H1 (cell line): ENCODE data around the gene ZYX. TPM values are rescaled to one million over a fixed set of nuclear protein-coding genes. Genes with fewer than 3 reads are reported as not detected.

ENCODE experiments used
- CTCF ChIA-PET: fragments of 300-600 bp; sonication (Branson Sonifier 250); formaldehyde crosslinking; loops from one replicate; lab custom pipeline; 2021; ENCODE audit not compliant: partially characterized antibody; lab: Charles Lee
- POLR2A ChIA-PET: fragments of 300-600 bp; sonication (Branson Sonifier 250); formaldehyde crosslinking; loops from one replicate; lab custom pipeline; 2021; ENCODE audit warnings: inconsistent platforms; ENCODE audit not compliant: partially characterized antibody; lab: Charles Lee
- DNase-seq, 2 experiments: peaks; one replicate each; pipeline versions ENCODE4 v3.0.0 to v3.0.0-alpha.2; 2010 to 2022; ENCODE audit warnings: low spot score in 2 of 2, low read depth in 1 of 2, mixed read lengths in 1 of 2
- FAIRE-seq: peaks from 2 replicates; lab custom pipeline; 2011; peaks lifted over from hg19 to GRCh38; lab: Jason Lieb, UNC
- H2AFZ ChIP-seq: 2 replicates; pipeline ENCODE4 v1.8.1; 2012; ENCODE audit warnings: low read length, inconsistent platforms
- H2AK5ac ChIP-seq: 2 replicates; pipeline ENCODE4 v1.6.1; 2013; ENCODE audit warnings: low read depth, low read length
- H2BK120ac ChIP-seq: replicated peaks from 2 replicates; pipeline ENCODE3; 2013; ENCODE audit warnings: low read depth, low read length, inconsistent platforms
- H2BK12ac ChIP-seq: 2 replicates; pipeline ENCODE4 v1.6.1; 2013; ENCODE audit warnings: low read depth, low read length
- H2BK15ac ChIP-seq: 2 replicates; pipeline ENCODE4 v1.6.1; 2013; ENCODE audit warnings: low read length
- H2BK20ac ChIP-seq: 2 replicates; pipeline ENCODE4 v1.6.1; 2013; ENCODE audit warnings: low read length
- H2BK5ac ChIP-seq: 2 replicates; pipeline ENCODE4 v1.6.1; 2013; ENCODE audit warnings: low read depth, low read length
- H3K14ac ChIP-seq: 2 replicates; pipeline ENCODE4 v1.6.1; 2013; ENCODE audit warnings: inconsistent platforms; ENCODE audit not compliant: insufficient read length
- H3K18ac ChIP-seq: 2 replicates; pipeline ENCODE4 v1.6.1; 2013; ENCODE audit warnings: low read length; ENCODE audit errors: extremely low read depth
- H3K23ac ChIP-seq: 2 replicates; pipeline ENCODE4 v1.6.1; 2013; ENCODE audit warnings: inconsistent platforms; ENCODE audit not compliant: insufficient read length
- H3K23me2 ChIP-seq: 2 replicates; pipeline ENCODE4 v1.6.1; 2013; ENCODE audit warnings: low read depth, low read length
- H3K27ac ChIP-seq: 2 replicates; pipeline ENCODE4 v1.6.1; 2011; ENCODE audit warnings: low read depth, low read length, inconsistent platforms
- H3K27me3 ChIP-seq, 4 experiments: replicated peaks in 1 of 4; 1 replicate in 1 of 4; 2 replicates in 3 of 4; pipeline versions ENCODE4 v1.6.1 to v1.8.1; 2011 to 2013; ENCODE audit warnings: low read length in 3 of 4, mild to moderate bottlenecking in 3 of 4, inconsistent platforms in 2 of 4, mixed read lengths in 2 of 4, moderate library complexity in 1 of 4; ENCODE audit not compliant: control insufficient read depth in 3 of 4, insufficient read depth in 3 of 4; ENCODE audit errors: extremely low read depth in 1 of 4
- H3K36me3 ChIP-seq, 4 experiments: 2 replicates each; pipeline versions ENCODE4 v1.6.1 to v1.8.1; 2011 to 2013; ENCODE audit warnings: mild to moderate bottlenecking in 4 of 4, low read length in 3 of 4, moderate library complexity in 2 of 4, control low read depth in 1 of 4, inconsistent platforms in 1 of 4; ENCODE audit not compliant: insufficient read depth in 4 of 4, control insufficient read depth in 2 of 4
- H3K4ac ChIP-seq: replicated peaks from 2 replicates; pipeline ENCODE3; 2013; ENCODE audit warnings: low read length, low read depth, mixed read lengths, inconsistent platforms; ENCODE audit not compliant: insufficient read length
- H3K4me1 ChIP-seq, 4 experiments: replicated peaks in 1 of 4; 1 replicate in 1 of 4; 2 replicates in 3 of 4; pipeline versions ENCODE4 v1.6.1 to v1.8.1; 2011 to 2013; ENCODE audit warnings: low read length in 3 of 4, inconsistent platforms in 2 of 4, mixed read lengths in 1 of 4; ENCODE audit not compliant: insufficient read depth in 4 of 4, control insufficient read depth in 3 of 4
- H3K4me2 ChIP-seq, 2 experiments: 2 replicates each; pipeline versions ENCODE4 v1.6.1 to v1.8.1; 2011 to 2013; ENCODE audit warnings: low read depth in 2 of 2, low read length in 2 of 2, control low read depth in 1 of 2, inconsistent platforms in 1 of 2, mild to moderate bottlenecking in 1 of 2; ENCODE audit not compliant: insufficient read depth in 1 of 2
- H3K4me3 ChIP-seq, 4 experiments: fragments of 200-600, 300-600 bp in 1 of 4; sonication (generic), shearing (Covaris generic), sonication (Bioruptor Twin) in 1 of 4; 2 replicates each; pipeline versions ENCODE4 v1.5.1 to v1.8.1; 2011 to 2016; ENCODE audit warnings: low read length in 4 of 4, low read depth in 3 of 4, control low read depth in 2 of 4, inconsistent platforms in 2 of 4, mild to moderate bottlenecking in 2 of 4, mixed read lengths in 1 of 4, moderate library complexity in 1 of 4; ENCODE audit not compliant: insufficient read depth in 2 of 4; ENCODE audit errors: extremely low read depth in 1 of 4
- H3K56ac ChIP-seq: replicated peaks from 2 replicates; pipeline ENCODE3; 2013; ENCODE audit warnings: low read depth, mild to moderate bottlenecking, mixed read lengths, low read length, inconsistent platforms; ENCODE audit not compliant: insufficient read length
- H3K79me1 ChIP-seq: 2 replicates; pipeline ENCODE4 v1.6.1; 2013; ENCODE audit warnings: low read depth, low read length, control low read depth
- H3K79me2 ChIP-seq, 2 experiments: 2 replicates each; pipeline versions ENCODE4 v1.6.1 to v1.8.1; 2012 to 2013; ENCODE audit warnings: low read length in 2 of 2, mild to moderate bottlenecking in 2 of 2, inconsistent platforms in 1 of 2; ENCODE audit not compliant: insufficient read depth in 2 of 2, control insufficient read depth in 1 of 2
- H3K9ac ChIP-seq, 4 experiments: replicated peaks in 1 of 4; 1 replicate in 1 of 4; 2 replicates in 3 of 4; pipeline versions ENCODE4 v1.6.1 to v1.8.1; 2011 to 2013; ENCODE audit warnings: low read depth in 3 of 4, low read length in 3 of 4, control low read depth in 2 of 4, mild to moderate bottlenecking in 2 of 4, moderate library complexity in 2 of 4, inconsistent platforms in 1 of 4; ENCODE audit errors: extremely low read depth in 1 of 4
- H3K9me3 ChIP-seq, 2 experiments: 2 replicates each; pipeline versions ENCODE4 v1.6.1 to v1.8.1; 2012 to 2013; ENCODE audit warnings: mild to moderate bottlenecking in 2 of 2, moderate library complexity in 2 of 2, control low read depth in 1 of 2, inconsistent platforms in 1 of 2, low read depth in 1 of 2, low read length in 1 of 2, mixed read lengths in 1 of 2; ENCODE audit not compliant: insufficient read depth in 2 of 2
- H4K20me1 ChIP-seq, 2 experiments: replicated peaks in 1 of 2; 2 replicates each; pipeline versions ENCODE3 to v1.8.1; 2011 to 2013; ENCODE audit warnings: inconsistent platforms in 2 of 2, low read length in 2 of 2, mild to moderate bottlenecking in 1 of 2; ENCODE audit not compliant: insufficient read depth in 2 of 2, control insufficient read depth in 1 of 2
- H4K5ac ChIP-seq: 2 replicates; pipeline ENCODE4 v1.6.1; 2013; ENCODE audit warnings: low read length, low read depth, mixed read lengths, inconsistent platforms; ENCODE audit not compliant: insufficient read length
- H4K8ac ChIP-seq: 2 replicates; pipeline ENCODE4 v1.8.0; 2013; ENCODE audit warnings: mild to moderate bottlenecking, moderate library complexity, low read length, inconsistent platforms; ENCODE audit not compliant: insufficient read depth; ENCODE audit errors: extremely low read depth
- H4K91ac ChIP-seq: replicated peaks from 2 replicates; pipeline ENCODE3; 2013; ENCODE audit warnings: low read length, mixed read lengths, inconsistent platforms; ENCODE audit not compliant: insufficient read length
- CBX8 ChIP-seq: fragments of 300-800, 300-1000 bp; sonication (generic); IDR thresholded peaks from 2 replicates; pipeline ENCODE4 v1.7.1; 2016; ENCODE audit warnings: low read depth, low read length, borderline replicate concordance
- CREB1 ChIP-seq: IDR thresholded peaks from 2 replicates; pipeline ENCODE4 v1.6.1; 2012; ENCODE audit warnings: inconsistent platforms
- HDAC6 ChIP-seq: IDR thresholded peaks from one replicate; pipeline ENCODE4 v1.7.1; 2012; ENCODE audit warnings: low read depth, mild to moderate bottlenecking, inconsistent platforms, low read length, moderate library complexity
- RBBP5 ChIP-seq: IDR thresholded peaks from 2 replicates; pipeline ENCODE4 v1.7.1; 2012; ENCODE audit warnings: low read depth, mild to moderate bottlenecking, inconsistent platforms, low read length, moderate library complexity, borderline replicate concordance
- SIN3A ChIP-seq, 2 experiments: IDR thresholded peaks in 1 of 2; conservative IDR thresholded peaks in 1 of 2; 2 replicates each; pipeline ENCODE4 v1.6.1; 2011 to 2012; ENCODE audit warnings: low read length in 2 of 2, improper control_type of control experiment in 1 of 2, low read depth in 1 of 2, mild to moderate bottlenecking in 1 of 2
- TAF1 ChIP-seq: IDR thresholded peaks from 2 replicates; pipeline ENCODE4 v1.6.1; 2011; ENCODE audit warnings: mild to moderate bottlenecking, low read depth, low read length
- WGBS, 2 experiments: shearing (Covaris generic) in 1 of 2; methylation state at CpG; one replicate each; pipeline versions ENCODE4 v1.1.6 to v1.1.7; 2013 to 2015; ENCODE audit warnings: low lambda C conversion rate in 2 of 2, mixed read lengths in 2 of 2, inconsistent platforms in 1 of 2, low coverage in 1 of 2, missing lambda C conversion rate in 1 of 2; ENCODE audit not compliant: insufficient replicate concordance in 2 of 2, insufficient coverage in 1 of 2, insufficient read length in 1 of 2; ENCODE audit errors: extremely low coverage in 1 of 2, missing lambda C conversion rate in 1 of 2; 5-methylcytosine and 5-hydroxymethylcytosine counted together
- polyA plus RNA-seq, 7 experiments: library from polyadenylated mRNA; depleted of rRNA in 3 of 7; stranded (reverse) in 5 of 7; unstranded in 2 of 7; fragments of >200 nt in 5 of 7; fragments of 200-250 nt in 2 of 7; gene quantifications; 1 replicate in 5 of 7; 2 replicates in 1 of 7; 4 replicates in 1 of 7; pipeline versions ENCODE4 v1.2.1 to v1.2.3, GENCODE V29; 2011 to 2013; ENCODE audit warnings: missing spikeins in 2 of 7, mixed read lengths in 2 of 7
- total RNA-seq: library from RNA; stranded (reverse); fragmentation: NEBNext Ultra II Directional; extraction: Animal tissue kit (Norgen Biotek cat#: 25700); gene quantifications from 2 replicates; pipeline ENCODE4 v1.2.1, GENCODE V29; 2021

Gene ZYX
- total and polyA plus RNA-seq, 2 of the 8 experiments (the other 6 are each of a cell fraction or from before 2014, with no cell fraction given), result 40.6 to 159 TPM

GRCh38 chr7:143396625-143397556 is 15.7 kb downstream of the ZYX start:
- H3K23me2 ChIP-seq, result no peaks in the 10 kb centered on the region
- POLR2A ChIA-PET, result interaction anchor here (1.2 to 25.2 kb wide), 5 partner anchors 6 to 140 kb away, joined by 3 to 518 read pairs (median 46); partner anchors contain the start of genes EPHA1 and ZYX
- H3K4me1 ChIP-seq, result no peaks in the 10 kb centered on the region
- no peak overlapping the region for H2BK20ac ChIP-seq
- peaks cover 54 to 92% (median 87%) of the 10 kb centered on the region in 4 experiments for H3K36me3 ChIP-seq
- H3K56ac ChIP-seq, result no peak overlapping the region
- H2AK5ac ChIP-seq, result no peak overlapping the region
- no peak overlapping the region for H3K9ac ChIP-seq
- no peak overlapping the region for H4K91ac ChIP-seq
- H2BK12ac ChIP-seq, result no peak overlapping the region
- no peak overlapping the region for H2AFZ ChIP-seq
- H4K5ac ChIP-seq, result no peak overlapping the region
- no peaks in the 10 kb centered on the region for H3K9me3 ChIP-seq
- H3K27ac ChIP-seq, result no peak overlapping the region
- FAIRE-seq (no peak), DNase-seq (no peak)
- H3K14ac ChIP-seq, result no peak overlapping the region
- CTCF ChIA-PET, result interaction anchor here (0.5 to 23.5 kb wide), 10 partner anchors 8 to 1792 kb away, joined by 3 to 359 read pairs (median 6); partner anchors contain the start of genes EPHA1 and ZYX
- WGBS, 2 experiments, result 87% methylated on average over 27 of the region's 28 CpGs; no CpG with 5 or more reads in 1 of the 2 experiments
- no peaks in the 10 kb centered on the region for H3K27me3 ChIP-seq
- peaks cover 0 to 5% of the 10 kb centered on the region in 2 experiments; a peak in 2 of 4 replicates for H3K79me2 ChIP-seq
- no peak overlapping the region for H2BK120ac ChIP-seq
- no peak overlapping the region for H3K18ac ChIP-seq
- H3K4me3 ChIP-seq, result no peak overlapping the region
- H3K4me2 ChIP-seq, result no peak overlapping the region
- H3K23ac ChIP-seq, result no peak overlapping the region
- H2BK15ac ChIP-seq, result no peak overlapping the region
- H3K4ac ChIP-seq, result no peak overlapping the region
- H4K8ac ChIP-seq, result no peak overlapping the region
- peaks cover 11 to 31% of the 10 kb centered on the region in 2 experiments for H4K20me1 ChIP-seq
- H2BK5ac ChIP-seq, result no peak overlapping the region; the same call in 1 of the 2 replicates
- H3K79me1 ChIP-seq, result peaks cover 5% of the 10 kb centered on the region; the same call in 1 of the 2 replicates
- TF ChIP-seq SIN3A (conservative IDR thresholded peaks at IDR 0.05 in 1 of 2, IDR thresholded peaks at IDR 0.05 in 1 of 2; ENCODE audit: low read depth in 1 of 2, low read length in 2 of 2) (no peak), RBBP5 (no peak), TAF1 (no peak), HDAC6 (no peak), CREB1 (no peak), CBX8 (no peak)
